ENCODE measurements around the gene ANTXR1. TPM values are rescaled to one million over a fixed set of nuclear protein-coding genes. Genes with fewer than 3 reads are reported as not detected.

ANTXR1 gene
- polyA plus RNA-seq, 3 donors from 2014 or later, result not detected

DNA sequence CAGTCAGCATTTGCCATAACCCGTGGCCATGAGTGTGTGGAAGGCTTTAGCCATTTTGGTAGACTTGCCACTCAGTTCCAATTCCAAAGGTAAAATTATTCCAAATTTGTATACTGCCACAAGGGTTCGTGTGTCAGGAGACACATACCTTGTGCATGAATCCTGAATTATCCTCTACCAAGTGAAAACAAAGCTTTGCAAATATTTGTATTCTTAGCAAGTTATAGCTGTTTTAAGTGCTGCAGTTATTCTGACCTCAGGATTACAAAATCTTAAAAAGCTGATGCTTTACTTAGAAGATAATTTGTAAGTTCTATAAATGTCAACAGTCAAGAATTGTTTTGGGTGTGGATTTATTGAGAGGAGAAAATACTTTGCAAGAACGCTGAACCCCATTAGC is 100.6 kb downstream of the ANTXR1 start:
- H3K4me3 Mint-ChIP-seq, result no peak overlapping the region
- DNase-seq, result no peak
- no peaks in the 10 kb centered on the region for H3K36me3 Mint-ChIP-seq
- H3K27me3 Mint-ChIP-seq (ENCODE audit: low read depth in 3 of 3), result peaks cover 0 to 19% (median 0%) of the 10 kb centered on the region in 3 donors
- H3K27ac Mint-ChIP-seq, result no peak overlapping the region
- H3K4me1 Mint-ChIP-seq, result no peaks in the 10 kb centered on the region
- no peaks in the 10 kb centered on the region for H3K9me3 Mint-ChIP-seq

DNA sequence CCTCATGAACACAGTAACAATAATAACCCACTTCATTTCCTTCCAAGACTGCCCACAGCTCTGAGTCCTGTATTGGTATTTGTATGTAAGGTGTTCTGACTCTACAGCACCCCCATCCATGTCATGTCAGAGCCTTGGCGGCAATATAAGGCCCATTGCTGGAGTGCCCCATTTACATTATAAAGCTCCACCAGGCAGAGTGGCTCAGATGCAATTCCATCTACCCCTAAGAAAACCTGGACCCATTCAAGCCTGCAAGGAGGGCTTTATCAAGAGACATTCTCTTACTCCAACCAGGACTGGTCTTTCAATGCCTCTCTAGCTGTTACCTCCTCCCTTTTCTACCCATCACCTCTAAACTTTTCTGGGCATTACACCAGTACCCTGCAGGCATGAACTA is 101.6 kb downstream of the ANTXR1 start:
- no peaks in the 10 kb centered on the region for H3K9me3 Mint-ChIP-seq
- no peaks in the 10 kb centered on the region for H3K4me1 Mint-ChIP-seq
- no peak for DNase-seq
- H3K36me3 Mint-ChIP-seq, result no peaks in the 10 kb centered on the region
- H3K27me3 Mint-ChIP-seq (ENCODE audit: low read depth in 3 of 3), result peaks cover 0 to 19% (median 0%) of the 10 kb centered on the region in 3 donors
- H3K27ac Mint-ChIP-seq, result no peak overlapping the region
- no peak overlapping the region for H3K4me3 Mint-ChIP-seq

DNA sequence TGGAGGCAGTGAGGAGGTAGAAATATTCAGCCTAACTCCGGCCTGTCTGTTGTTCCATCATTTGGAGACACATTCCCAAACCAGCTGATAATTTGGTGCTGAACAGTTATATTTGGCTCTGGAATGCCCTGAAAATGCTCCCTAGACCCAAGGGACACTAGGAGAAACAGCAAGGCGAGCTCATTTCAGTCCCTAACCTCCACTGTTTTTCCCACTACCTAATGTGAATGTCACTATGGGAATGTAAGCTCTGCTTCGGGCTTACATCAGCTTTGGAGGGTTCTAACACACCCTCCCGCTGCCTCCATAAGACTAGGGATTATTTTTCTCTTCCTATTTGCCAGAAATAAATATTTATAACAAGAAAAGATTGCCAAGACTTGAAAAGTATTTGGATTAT is 103.5 kb downstream of the ANTXR1 start:
- Mint-ChIP-seq H3K4me1 (no peaks in the 10 kb centered on the region), H3K4me3 (no peak overlapping the region), H3K27ac (no peak overlapping the region), H3K9me3 (no peaks in the 10 kb centered on the region), H3K27me3 (ENCODE audit: low read depth in 3 of 3) (peaks cover 0 to 16% (median 0%) of the 10 kb centered on the region in 3 donors), H3K36me3 (no peaks in the 10 kb centered on the region)
- no peak for DNase-seq

DNA sequence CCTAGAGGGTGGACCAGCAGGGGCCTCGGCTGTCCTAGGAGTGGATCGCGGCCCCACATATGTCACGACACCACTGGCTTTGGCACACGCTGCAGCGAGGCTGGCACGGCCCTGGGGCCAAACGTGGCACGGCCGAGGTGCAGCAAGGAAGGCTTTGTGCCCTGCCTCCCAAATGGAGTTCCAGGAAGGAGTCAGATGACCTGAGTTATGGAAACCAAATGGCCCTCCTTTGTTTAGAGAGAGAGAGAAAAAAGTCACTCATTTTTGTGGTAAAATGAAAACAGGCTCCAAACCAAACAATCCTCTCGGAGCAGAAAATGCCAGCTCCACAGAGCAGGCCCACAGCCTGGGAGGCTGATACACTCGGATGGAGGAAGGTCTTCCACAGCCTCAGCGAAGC is 105.6 kb downstream of the ANTXR1 start:
- no peaks in the 10 kb centered on the region for H3K4me1 Mint-ChIP-seq
- no peak overlapping the region for H3K27ac Mint-ChIP-seq
- H3K9me3 Mint-ChIP-seq, result no peaks in the 10 kb centered on the region
- no peak for DNase-seq
- H3K4me3 Mint-ChIP-seq, result no peak overlapping the region
- peaks cover 0 to 12% (median 0%) of the 10 kb centered on the region in 3 donors for H3K27me3 Mint-ChIP-seq (ENCODE audit: low read depth in 3 of 3)
- no peaks in the 10 kb centered on the region for H3K36me3 Mint-ChIP-seq

DNA sequence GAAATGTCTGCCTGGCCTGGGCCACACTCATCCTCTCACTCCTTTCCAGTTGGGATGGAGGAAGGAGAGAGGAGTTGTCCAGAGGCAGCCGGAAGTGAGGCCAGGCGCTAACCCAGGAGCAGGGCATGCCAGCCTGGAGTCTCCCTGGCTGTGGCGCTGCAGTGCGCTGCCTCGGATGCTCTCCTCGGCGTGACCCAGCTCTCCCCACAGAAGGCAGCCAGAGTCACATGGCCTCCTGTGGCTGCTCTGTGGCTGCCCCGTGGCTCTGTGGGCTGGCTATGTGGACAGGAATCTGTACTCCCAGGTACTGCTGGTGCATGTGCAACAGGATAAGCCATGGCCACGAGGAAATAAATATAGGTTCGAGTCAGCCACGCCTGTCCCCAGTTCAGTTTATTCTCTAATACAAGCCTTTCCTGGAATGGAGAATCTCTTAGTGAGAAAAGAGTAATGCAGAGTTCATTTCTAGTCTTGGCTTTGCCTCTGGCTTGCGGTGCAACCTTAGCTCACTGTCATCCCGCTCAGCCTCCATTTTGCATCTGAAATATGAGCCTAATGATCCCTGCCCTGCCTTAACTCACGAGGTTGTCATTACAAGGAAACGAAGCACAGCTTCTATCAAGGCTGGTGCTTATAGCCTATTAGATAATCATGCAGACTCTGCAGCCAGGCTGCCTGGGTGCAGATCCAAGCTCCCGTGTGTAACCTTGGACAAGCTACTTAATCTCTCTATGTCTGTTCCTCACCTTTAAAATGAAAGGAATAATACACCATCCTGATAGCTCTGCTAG is 106.3 kb downstream of the ANTXR1 start:
- H3K27ac Mint-ChIP-seq, result no peak overlapping the region
- no peaks in the 10 kb centered on the region for H3K4me1 Mint-ChIP-seq
- H3K4me3 Mint-ChIP-seq, result no peak overlapping the region
- H3K9me3 Mint-ChIP-seq, result no peaks in the 10 kb centered on the region
- peaks cover 0 to 12% (median 0%) of the 10 kb centered on the region in 3 donors for H3K27me3 Mint-ChIP-seq (ENCODE audit: low read depth in 3 of 3)
- no peak for DNase-seq
- no peaks in the 10 kb centered on the region for H3K36me3 Mint-ChIP-seq

DNA sequence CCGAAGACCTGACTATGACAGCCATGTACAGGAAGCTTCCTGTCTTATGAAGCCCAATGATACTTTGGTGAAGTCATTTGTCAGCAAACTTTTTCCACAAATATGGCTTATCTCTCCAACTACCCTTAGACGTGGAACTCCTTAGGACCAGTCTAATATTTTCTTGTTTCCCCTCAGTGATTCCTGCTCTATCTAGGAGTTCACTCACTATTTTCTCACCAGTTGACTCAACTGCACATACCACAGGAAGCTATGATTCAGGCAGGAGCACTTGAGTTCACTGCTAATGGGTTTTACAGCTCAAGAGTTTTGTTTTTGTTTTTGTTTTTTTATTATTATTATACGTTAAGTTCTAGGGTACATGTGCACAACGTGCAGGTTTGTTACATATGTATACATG is 109.3 kb downstream of the ANTXR1 start:
- Mint-ChIP-seq H3K4me3 (no peak overlapping the region), H3K36me3 (no peaks in the 10 kb centered on the region), H3K9me3 (no peaks in the 10 kb centered on the region), H3K4me1 (no peaks in the 10 kb centered on the region), H3K27ac (no peak overlapping the region), H3K27me3 (ENCODE audit: low read depth in 3 of 3) (peaks cover 0 to 6% (median 3%) of the 10 kb centered on the region in 3 donors)
- DNase-seq, result no peak

DNA sequence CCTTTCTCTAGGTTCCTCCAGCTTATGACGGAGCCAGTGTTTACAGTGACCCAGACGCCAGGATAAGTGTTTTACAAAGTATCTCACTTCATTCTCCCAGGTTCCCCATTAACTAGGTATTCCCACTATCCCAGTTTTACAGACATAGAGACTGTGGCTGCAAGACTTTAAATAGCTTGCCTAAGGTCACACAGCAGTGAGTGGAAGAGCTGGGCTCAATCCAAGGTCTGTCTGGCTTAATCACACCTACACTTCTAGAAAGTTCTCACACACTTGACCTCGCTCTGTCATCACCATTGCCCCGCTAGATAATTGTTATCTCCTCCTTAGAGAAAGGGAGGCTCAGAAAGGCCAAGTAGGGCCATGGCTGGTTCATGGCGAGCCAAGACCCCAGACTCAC is 110.2 kb downstream of the ANTXR1 start:
- no peaks in the 10 kb centered on the region for H3K4me1 Mint-ChIP-seq
- H3K9me3 Mint-ChIP-seq, result no peaks in the 10 kb centered on the region
- no peaks in the 10 kb centered on the region for H3K36me3 Mint-ChIP-seq
- H3K4me3 Mint-ChIP-seq, result no peak overlapping the region
- no peak overlapping the region for H3K27ac Mint-ChIP-seq
- no peak for DNase-seq
- H3K27me3 Mint-ChIP-seq (ENCODE audit: low read depth in 3 of 3), result peaks cover 0 to 6% (median 3%) of the 10 kb centered on the region in 3 donors

DNA sequence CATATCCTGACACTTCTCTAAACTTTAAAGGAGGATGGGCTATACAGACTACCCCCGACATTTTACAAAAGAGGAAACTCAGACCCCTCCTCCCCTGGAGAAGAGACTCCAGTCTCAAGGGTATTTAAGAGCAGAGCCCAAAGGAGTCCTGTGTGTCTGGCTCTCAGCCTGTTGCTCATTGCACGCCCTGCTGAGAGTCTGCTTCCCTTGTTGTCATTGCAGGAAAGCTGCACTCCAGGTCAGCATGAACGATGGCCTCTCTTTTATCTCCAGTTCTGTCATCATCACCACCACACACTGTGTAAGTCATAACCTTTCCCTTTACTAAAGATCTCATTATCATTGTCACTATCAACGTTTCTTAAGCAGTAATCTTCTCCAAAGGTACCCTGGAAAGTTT is 111.4 kb downstream of the ANTXR1 start:
- no peaks in the 10 kb centered on the region for H3K4me1 Mint-ChIP-seq
- H3K27me3 Mint-ChIP-seq (ENCODE audit: low read depth in 3 of 3), result peaks cover 0 to 6% (median 3%) of the 10 kb centered on the region in 3 donors
- no peaks in the 10 kb centered on the region for H3K9me3 Mint-ChIP-seq
- H3K36me3 Mint-ChIP-seq, result no peaks in the 10 kb centered on the region
- H3K4me3 Mint-ChIP-seq, result no peak overlapping the region
- no peak for DNase-seq
- no peak overlapping the region for H3K27ac Mint-ChIP-seq

DNA sequence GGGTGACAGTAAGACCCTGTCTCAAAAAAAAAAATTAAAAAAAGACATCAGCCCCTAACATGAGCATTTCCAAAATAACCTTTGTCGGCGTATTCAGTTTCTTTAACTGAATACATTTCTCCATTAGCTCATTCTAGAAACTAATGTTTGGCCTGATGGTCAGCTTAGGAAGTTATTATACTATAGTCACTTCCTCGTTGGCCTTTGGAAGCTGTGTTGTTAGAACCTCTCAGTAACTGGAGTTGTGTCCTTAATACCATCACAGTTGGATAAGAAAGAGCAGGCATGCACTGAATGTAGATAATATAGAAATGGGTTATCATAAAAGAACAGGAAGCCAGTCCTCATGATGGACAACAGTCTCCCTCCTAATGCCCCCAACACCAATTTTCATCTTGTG is 112.8 kb downstream of the ANTXR1 start:
- Mint-ChIP-seq H3K36me3 (no peaks in the 10 kb centered on the region), H3K27me3 (ENCODE audit: low read depth in 3 of 3) (peaks cover 0 to 9% (median 3%) of the 10 kb centered on the region in 3 donors), H3K9me3 (no peaks in the 10 kb centered on the region), H3K4me1 (no peaks in the 10 kb centered on the region), H3K4me3 (no peak overlapping the region), H3K27ac (no peak overlapping the region)
- no peak for DNase-seq

DNA sequence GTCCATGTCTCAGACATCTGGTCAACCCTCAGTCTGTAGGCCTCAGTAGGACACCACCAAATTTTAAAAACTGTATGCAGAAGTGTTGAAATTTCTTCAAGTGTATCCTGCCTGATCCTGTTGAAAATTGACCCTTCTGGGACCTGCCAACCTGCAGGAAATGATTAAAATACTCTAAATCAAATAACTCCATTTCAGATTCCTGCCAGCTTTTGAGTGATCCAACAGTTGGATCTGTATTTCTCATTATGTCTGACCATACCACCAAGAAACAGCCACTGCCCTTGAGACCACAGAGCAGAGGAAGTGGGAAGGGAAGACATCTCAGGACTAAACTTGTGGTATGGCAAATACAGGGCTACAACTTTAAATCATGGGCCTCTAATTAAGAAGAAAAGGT is 113.4 kb downstream of the ANTXR1 start:
- Mint-ChIP-seq H3K4me1 (no peaks in the 10 kb centered on the region), H3K36me3 (no peaks in the 10 kb centered on the region), H3K27ac (no peak overlapping the region), H3K9me3 (no peaks in the 10 kb centered on the region), H3K4me3 (no peak overlapping the region), H3K27me3 (ENCODE audit: low read depth in 3 of 3) (peaks cover 0 to 9% (median 3%) of the 10 kb centered on the region in 3 donors)
- DNase-seq, result no peak

DNA sequence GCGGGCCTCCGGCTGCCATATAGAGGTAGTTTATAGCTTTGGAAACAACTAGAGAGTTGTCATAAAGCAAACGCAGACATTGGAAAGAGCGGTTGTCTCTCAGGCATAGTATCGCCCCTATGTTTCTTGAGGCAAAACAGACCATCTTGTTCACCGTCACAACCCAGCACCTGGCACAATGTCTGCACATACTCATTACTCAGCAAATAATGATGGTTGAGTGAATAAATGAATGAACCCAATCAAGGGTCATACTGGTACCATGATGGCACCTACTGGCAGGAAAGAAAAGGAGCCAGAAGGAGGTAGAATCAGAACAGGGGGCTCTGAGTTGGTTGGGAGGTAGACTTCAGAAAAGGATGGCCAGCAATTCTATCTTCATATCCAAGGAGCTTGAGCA is 118.5 kb downstream of the ANTXR1 start:
- no peak for DNase-seq
- peaks cover 0 to 6% (median 0%) of the 10 kb centered on the region in 3 donors for H3K27me3 Mint-ChIP-seq (ENCODE audit: low read depth in 3 of 3)
- H3K9me3 Mint-ChIP-seq, result no peaks in the 10 kb centered on the region
- H3K36me3 Mint-ChIP-seq, result no peaks in the 10 kb centered on the region
- no peak overlapping the region for H3K27ac Mint-ChIP-seq
- no peaks in the 10 kb centered on the region for H3K4me1 Mint-ChIP-seq
- no peak overlapping the region for H3K4me3 Mint-ChIP-seq

DNA sequence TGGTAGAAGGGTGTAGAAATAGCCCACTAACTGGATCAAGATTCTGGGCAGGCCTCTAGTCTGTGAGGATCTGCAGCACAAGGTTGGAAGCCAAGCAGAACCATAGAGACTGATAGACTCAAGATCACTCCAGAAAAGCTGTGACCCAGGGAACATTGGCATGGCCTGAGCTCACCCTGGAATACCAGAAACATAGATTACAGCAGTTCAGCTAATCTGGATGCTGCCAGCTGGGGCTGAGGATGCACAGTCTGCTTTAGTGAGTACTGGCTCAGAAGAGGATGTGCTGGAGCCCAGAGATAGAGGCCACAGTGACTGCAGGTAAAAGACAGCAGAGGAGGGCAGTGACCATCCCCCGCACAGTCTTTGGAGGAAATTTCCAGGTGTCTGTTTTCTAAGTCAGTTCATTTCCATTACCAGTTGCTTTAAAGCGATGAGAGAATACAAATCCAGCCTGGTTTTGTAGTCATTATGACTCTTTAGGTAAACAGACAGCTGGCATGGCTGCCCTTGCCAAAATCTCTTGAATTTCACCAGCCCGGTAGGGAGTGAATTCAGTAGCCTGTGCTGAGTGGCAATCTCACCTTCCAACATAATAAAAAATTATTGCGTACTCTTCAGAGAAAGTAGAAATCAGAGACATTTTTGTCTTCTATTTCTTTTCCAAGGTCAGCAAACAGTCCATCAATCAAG is 119.2 kb downstream of the ANTXR1 start:
- no peak overlapping the region for H3K27ac Mint-ChIP-seq
- no peaks in the 10 kb centered on the region for H3K36me3 Mint-ChIP-seq
- no peak for DNase-seq
- H3K4me3 Mint-ChIP-seq, result no peak overlapping the region
- H3K4me1 Mint-ChIP-seq, result no peaks in the 10 kb centered on the region
- H3K27me3 Mint-ChIP-seq (ENCODE audit: low read depth in 3 of 3), result peaks cover 0 to 6% (median 0%) of the 10 kb centered on the region in 3 donors
- no peaks in the 10 kb centered on the region for H3K9me3 Mint-ChIP-seq

DNA sequence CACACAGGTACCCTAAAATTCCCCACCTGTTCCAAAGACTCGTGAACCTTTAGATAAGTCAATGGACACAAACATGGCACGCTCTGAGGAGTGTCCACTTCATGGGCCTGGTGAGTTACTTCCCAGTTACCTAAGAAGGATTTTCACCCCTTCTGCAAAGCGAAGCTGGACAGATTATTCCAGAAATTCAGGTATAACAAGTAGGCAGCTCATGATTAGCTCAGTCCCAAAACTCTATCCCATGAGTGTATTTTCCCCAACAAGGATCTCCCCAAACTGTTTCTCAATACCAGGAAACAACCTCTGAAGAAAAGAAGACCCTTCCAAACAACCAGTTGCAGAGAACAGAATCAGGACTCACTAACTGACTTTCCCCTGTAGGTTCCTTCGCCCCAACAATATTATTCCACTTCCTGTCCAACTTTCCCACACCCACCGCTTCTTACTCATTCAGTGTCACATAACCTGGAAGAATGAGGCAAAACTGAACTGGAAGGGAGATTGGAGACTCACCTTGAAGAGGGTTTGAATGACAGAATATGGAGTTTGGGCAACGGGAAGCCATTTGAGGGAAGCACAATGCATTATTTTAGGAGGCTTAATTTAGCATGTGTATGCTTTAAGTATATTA is 120.1 kb downstream of the ANTXR1 start:
- Mint-ChIP-seq H3K4me1 (no peaks in the 10 kb centered on the region), H3K27me3 (ENCODE audit: low read depth in 3 of 3) (peaks cover 0 to 6% (median 0%) of the 10 kb centered on the region in 3 donors), H3K27ac (no peak overlapping the region), H3K36me3 (no peaks in the 10 kb centered on the region), H3K9me3 (no peaks in the 10 kb centered on the region), H3K4me3 (no peak overlapping the region)
- DNase-seq, result no peak

DNA sequence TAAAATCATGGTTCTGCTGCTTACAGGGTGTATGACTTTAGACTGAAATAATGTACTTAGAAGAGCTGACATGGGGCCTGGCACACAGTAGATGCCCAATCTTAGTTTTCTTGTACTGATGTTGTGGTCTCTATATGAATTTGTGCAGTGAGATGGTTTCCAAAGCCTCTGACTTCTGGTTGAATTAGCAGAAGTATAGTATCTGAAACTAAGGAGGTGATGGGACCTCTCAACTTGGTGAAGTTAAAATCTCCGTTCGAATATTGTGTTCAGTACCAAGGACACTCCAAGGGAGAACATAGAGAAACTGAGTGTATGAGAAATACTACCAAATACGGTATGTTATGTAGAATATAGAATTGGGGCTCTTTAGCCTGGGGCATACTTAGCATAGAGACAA is 120.9 kb downstream of the ANTXR1 start:
- Mint-ChIP-seq H3K4me3 (no peak overlapping the region), H3K4me1 (no peaks in the 10 kb centered on the region), H3K27ac (no peak overlapping the region), H3K9me3 (no peaks in the 10 kb centered on the region), H3K36me3 (no peaks in the 10 kb centered on the region), H3K27me3 (ENCODE audit: low read depth in 3 of 3) (peaks cover 0 to 6% (median 0%) of the 10 kb centered on the region in 3 donors)
- no peak for DNase-seq

All from immature natural killer cell (primary cell).